Activated CD4-positive, alpha-beta T cell treated with anti-CD3 and anti-CD28 coated beads, Interleukin-2, amount 50 U/mL, for 24 hours (primary cell): ENCODE data around the gene STARD3.

Experiments
- DNase-seq, 2 donors: peaks; one replicate each; pipeline ENCODE4 v3.0.0-alpha.2; 2020; ENCODE audit warnings: low read depth in 1 of 2, low spot score in 1 of 2

The STARD3 gene

GRCh38 chr17:39634384-39634871 is 2.5 kb upstream of the STARD3 start:
- peak in 1 of 2 donors; percentile 17 for DNase-seq

- DNase-seq = no peak
Observed at GRCh38 chr17:39635614-39636176, 1.2 kb upstream of the STARD3 start.

- DNase-seq = no peak
Observed at GRCh38 chr17:39636587-39636926, 387 bp upstream of the STARD3 start.

- no peak for DNase-seq
Observed at GRCh38 chr17:39638317-39638716, 1.4 kb downstream of the STARD3 start.

- no peak for DNase-seq
Observed at GRCh38 chr17:39639043-39639442, 2.1 kb downstream of the STARD3 start.

- DNase-seq = no peak
Observed at GRCh38 chr17:39639566-39640458, 2.9 kb downstream of the STARD3 start.

- no peak for DNase-seq
Observed at GRCh38 chr17:39640591-39641031, 3.7 kb downstream of the STARD3 start.

- no peak for DNase-seq
Observed at GRCh38 chr17:39641097-39641496, 4.2 kb downstream of the STARD3 start.

- DNase-seq = no peak
Observed at GRCh38 chr17:39641883-39642282, 4.9 kb downstream of the STARD3 start.

GRCh38 chr17:39642291-39643074 is 5.5 kb downstream of the STARD3 start:
- DNase-seq = no peak

- no peak for DNase-seq
Observed at GRCh38 chr17:39643271-39643670, 6.3 kb downstream of the STARD3 start.

- DNase-seq = no peak
Observed at GRCh38 chr17:39647256-39647655, 10.3 kb downstream of the STARD3 start.

- DNase-seq = no peak
Observed at GRCh38 chr17:39648616-39649366, 11.8 kb downstream of the STARD3 start.

- DNase-seq = no peak
Observed at GRCh38 chr17:39650121-39650579, 13.2 kb downstream of the STARD3 start.

- no peak for DNase-seq
Observed at GRCh38 chr17:39651923-39652586, 15.1 kb downstream of the STARD3 start.

- no peak for DNase-seq
Observed at GRCh38 chr17:39652587-39653315, 15.8 kb downstream of the STARD3 start.

GRCh38 chr17:39653316-39653661 is 16.3 kb downstream of the STARD3 start:
- no peak for DNase-seq

- peak; percentile 68 to 75 for DNase-seq
Observed at GRCh38 chr17:39653662-39654331, 16.9 kb downstream of the STARD3 start.

GRCh38 chr17:39655105-39655504 is 18.2 kb downstream of the STARD3 start:
- no peak for DNase-seq
